ENCODE results near the gene C15orf40.
"Not testable (repeated sequence)": the region's sequence is repeated elsewhere in the genome, so short reads cannot be mapped to it uniquely, and the experiment has no call there.

C15orf40 gene

GRCh38 chr15:82951472-82952157 lies 59.8 kb downstream of the C15orf40 start:
- no peak for DNase-seq (ENCODE audit: low read depth)

DNA sequence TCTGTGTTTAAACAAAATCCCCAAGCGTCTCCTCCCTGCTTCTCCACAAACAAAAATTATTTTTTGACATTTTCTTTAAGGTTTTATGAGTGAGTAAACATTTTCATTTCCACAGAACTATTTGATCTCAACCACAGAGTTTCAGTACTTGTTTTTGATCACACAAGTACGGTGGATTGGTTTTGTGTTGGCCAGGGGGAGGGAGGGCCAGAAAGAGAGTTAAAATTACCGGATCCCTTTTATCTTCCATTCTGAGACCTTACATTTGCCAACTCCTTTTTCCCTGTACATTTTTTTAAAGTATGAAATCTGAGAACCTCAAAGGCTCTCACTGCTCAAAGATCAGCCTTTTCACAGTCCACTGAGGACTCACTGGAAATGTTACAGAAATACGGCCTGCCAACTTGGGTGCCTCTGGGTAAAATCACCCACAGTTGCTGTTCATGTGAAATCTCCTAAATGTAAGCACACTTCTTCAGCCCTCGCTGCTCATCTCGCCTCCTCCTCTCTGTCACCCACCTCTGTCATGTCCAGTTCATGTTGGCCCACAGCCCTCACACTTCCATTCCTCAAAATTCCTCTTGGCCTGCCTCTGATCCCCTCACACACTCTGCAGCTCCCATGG lies 60.6 kb downstream of the C15orf40 start:
- no peak for DNase-seq (ENCODE audit: low read depth)

DNA sequence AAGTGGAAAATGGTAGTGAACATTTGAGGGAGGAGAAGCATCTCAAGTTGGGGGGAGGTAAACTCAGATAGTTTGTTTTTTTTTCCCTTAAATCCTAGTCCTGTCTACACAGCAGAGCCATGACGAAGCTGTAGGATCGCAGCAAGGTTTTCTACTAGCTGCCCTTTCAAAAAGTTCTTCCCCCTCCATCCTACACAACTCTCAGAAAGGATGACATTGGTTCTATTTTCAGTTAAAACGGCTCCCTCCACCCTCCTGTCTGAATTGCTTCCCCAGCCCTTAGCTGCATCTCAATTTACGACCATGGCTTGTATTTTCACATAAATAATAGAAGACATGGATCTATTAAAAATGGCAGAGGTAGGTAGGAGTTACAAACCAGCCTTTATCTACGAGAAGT lies 61.1 kb downstream of the C15orf40 start:
- DNase-seq (ENCODE audit: low read depth) = no peak

DNA sequence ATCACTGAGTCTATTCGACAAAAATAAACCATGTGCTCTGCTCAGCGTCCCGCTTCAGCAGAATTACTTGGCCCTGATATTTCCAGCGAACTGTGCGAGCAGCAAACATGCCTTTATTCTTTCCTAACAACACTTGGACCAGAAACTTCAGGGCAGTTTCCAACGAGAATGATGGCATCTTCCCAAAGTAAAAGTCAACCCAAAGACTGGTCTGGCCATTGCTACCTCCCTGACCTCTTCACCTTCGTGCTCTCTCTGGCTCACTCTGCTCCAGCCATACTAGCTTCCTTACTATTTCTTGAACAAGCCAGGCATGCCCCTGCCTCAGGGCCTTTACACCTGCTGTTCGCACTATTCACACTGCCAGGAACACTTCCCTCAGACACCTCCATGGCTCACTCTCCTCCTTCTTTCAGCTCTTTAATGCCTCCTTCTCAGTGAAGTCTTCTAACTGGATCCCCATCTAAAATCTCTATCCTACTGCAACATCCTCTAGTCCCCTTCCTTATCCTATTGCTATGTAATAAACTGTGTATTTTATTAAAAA lies 65.2 kb downstream of the C15orf40 start:
- DNase-seq (ENCODE audit: low read depth) = no peak

DNA sequence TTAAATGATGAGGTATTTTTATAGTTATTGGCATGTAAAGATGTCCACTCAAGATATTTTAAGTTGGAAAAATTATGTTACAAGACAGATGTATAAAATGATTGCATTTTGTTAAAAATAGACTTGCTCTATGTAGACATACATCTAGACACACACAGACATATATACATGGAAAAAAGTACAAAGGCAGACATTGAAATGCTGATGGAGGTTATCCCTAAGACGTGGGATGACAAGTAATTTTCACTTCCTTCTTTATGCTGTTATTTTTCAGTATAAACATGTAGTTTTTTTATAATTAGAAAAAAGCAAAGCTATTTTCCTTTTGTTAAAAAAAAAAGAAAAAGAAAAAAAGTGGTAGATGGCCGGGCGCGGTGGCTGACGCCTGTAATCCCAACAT lies 66.1 kb downstream of the C15orf40 start:
- no peak for DNase-seq (ENCODE audit: low read depth)

DNA sequence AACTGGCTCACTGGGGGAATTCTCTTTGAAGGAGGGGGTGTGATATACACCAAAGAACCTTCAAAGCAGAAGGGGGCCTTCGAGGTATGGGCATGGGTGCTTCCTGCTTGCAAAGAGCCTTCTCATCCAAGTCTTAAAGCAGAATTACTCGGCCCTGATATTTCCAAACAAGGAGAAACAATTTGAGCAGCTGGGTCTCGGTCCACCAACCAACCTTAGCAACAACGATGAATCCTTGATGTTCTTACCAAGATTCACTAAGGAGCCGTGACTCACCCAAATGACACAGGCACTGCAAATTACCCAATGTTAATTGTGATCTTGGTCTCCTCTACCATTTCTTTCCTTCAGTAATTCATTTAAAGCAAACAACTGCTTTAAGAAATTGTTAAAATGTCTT lies 66.6 kb downstream of the C15orf40 start:
- DNase-seq (ENCODE audit: low read depth) = no peak

DNA sequence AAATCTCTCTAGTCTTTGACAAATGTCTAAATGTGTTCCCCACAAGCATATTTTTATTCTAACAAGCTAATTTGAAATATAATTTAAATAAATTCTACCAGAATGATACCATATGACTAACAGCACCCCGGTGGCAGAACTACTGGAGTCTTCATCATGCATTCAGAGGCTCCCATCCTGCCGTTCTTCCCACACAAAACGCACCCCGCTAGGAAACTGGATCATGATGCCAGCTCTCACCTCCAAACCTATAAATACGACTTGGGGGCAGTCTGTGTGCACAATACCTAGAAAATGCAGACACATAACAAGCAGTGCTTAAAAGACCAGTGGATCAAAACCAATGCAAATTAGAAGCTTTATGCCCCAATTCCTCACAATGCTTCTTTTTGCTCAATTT lies 67.4 kb downstream of the C15orf40 start:
- no peak for DNase-seq (ENCODE audit: low read depth)

DNA sequence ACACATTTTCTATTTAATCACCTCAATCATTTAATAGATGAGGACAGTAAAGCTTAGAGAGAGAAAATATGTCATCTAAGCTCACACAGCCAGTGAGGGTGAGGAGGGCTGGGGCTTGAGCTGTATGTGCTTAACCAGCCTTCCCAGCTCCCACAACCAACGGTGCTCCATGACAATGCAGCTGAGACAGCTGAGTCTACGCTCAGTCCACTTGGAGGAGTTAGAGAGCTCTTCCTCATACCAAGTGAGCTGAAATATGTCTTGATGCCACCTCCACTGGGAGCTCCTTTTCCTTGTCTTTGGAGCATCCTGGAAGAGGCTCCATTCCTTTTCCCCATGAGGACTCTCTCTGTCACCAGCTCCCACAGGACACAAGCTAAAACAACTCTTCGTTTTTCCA lies 68.3 kb downstream of the C15orf40 start:
- DNase-seq (ENCODE audit: low read depth) = no peak

- no peak for DNase-seq (ENCODE audit: low read depth)
Observed at GRCh38 chr15:82942691-82943090, 68.7 kb downstream of the C15orf40 start.

DNA sequence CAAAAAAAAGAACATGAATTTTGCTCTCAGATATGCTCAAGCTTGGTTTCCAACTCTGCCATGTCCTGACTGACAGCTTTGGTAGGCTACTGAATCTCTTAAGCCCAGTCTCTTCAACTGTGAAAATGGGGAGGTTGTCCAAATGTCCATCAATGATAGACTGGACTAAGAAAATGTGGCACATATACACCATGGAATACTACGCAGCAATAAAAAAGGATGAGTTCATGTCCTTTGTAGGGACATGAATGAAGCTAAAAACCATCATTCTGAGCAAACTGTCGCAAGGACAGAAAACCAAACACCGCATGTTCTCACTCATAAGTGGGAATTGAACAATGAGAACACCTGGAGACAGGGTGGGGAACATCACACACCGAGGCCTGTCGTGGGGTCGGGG lies 71.8 kb downstream of the C15orf40 start:
- DNase-seq (ENCODE audit: low read depth) = not testable (repeated sequence)

Data from fibroblast of gingiva (primary cell).